Measurements from ENCODE around the gene TEC. TPM values are rescaled to one million over a fixed set of nuclear protein-coding genes. Genes with fewer than 3 reads are reported as not detected.

TEC gene
- total and polyA plus RNA-seq, 8 donors: 0.81 to 7.0 (median 2.0) TPM

DNA sequence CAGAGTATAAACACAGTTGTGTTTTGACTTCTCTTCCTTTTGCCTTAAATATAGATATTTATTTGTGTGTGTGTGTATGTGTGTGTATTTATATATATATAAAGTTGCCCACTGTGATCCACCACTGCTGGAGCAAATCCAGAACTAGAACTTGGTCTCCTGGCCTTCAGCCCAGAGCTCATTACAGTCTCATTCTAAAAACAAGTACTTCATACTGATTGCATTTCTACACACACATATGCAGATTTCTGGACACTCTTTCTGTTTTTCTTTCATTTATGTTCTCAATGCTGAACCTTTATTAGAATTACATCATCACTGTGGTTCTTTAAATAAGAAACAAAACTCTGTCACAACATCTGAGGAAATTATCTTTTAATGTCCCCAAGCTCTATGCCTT, 136.0 kb downstream of the TEC start:
- peak in 1 of 2 donors; percentile 29 for DNase-seq
- no peak overlapping the region for H3K4me3 ChIP-seq
- H3K36me3 ChIP-seq: peaks cover 0 to 14% (median 14%) of the 10 kb centered on the region in 4 donors
- intact Hi-C loops (cut with DNase I; ENCODE audit: low total_unique reads): no loop called here
- H3K4me1 ChIP-seq: peaks cover 0 to 11% (median 7%) of the 10 kb centered on the region in 4 donors
- no peak for TF ChIP-seq POLR2AphosphoS5 (IDR thresholded peaks at IDR 0.05)
- TF ChIP-seq POLR2A (IDR thresholded peaks at IDR 0.05): no peak
- TF ChIP-seq, protein P1, sequence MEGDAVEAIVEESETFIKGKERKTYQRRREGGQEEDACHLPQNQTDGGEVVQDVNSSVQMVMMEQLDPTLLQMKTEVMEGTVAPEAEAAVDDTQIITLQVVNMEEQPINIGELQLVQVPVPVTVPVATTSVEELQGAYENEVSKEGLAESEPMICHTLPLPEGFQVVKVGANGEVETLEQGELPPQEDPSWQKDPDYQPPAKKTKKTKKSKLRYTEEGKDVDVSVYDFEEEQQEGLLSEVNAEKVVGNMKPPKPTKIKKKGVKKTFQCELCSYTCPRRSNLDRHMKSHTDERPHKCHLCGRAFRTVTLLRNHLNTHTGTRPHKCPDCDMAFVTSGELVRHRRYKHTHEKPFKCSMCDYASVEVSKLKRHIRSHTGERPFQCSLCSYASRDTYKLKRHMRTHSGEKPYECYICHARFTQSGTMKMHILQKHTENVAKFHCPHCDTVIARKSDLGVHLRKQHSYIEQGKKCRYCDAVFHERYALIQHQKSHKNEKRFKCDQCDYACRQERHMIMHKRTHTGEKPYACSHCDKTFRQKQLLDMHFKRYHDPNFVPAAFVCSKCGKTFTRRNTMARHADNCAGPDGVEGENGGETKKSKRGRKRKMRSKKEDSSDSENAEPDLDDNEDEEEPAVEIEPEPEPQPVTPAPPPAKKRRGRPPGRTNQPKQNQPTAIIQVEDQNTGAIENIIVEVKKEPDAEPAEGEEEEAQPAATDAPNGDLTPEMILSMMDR (IDR thresholded peaks at IDR 0.05): no peak
- no peak for TF ChIP-seq EP300 (IDR thresholded peaks at IDR 0.05)
- H3K9me3 ChIP-seq: no peaks in the 10 kb centered on the region
- H3K27ac ChIP-seq: no peak overlapping the region
- H3K27me3 ChIP-seq: no peaks in the 10 kb centered on the region

DNA sequence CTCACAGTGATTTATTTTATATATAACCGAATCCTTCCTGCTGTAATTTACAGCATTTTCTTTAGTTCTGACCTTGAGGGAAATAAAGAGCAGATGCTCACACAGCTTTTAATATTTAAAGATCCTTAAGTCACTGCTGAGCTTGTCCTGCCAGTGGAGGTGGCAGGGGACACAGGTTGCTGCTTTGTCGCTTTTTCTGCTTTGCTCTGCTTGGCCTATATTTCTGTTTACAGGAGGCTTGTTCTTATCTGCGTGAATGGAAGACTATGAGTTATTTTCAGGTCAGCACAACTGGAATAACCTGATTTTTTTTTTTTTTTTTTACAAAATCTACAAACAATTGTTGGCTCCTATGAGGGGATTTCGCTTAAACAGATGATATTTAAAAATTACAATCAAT, 137.9 kb downstream of the TEC start:
- Histone ChIP-seq H3K9me3 (no peaks in the 10 kb centered on the region), H3K27ac (no peak overlapping the region), H3K4me1 (peaks cover 0 to 29% (median 23%) of the 10 kb centered on the region in 4 donors), H3K27me3 (no peaks in the 10 kb centered on the region), H3K4me3 (no peak overlapping the region), H3K36me3 (peaks cover 0 to 14% (median 11%) of the 10 kb centered on the region in 4 donors)
- intact Hi-C loops (cut with DNase I; ENCODE audit: low total_unique reads): no loop called here
- 25 to 62% (median 37%) methylated on average over 4 of the region's 4 CpGs for WGBS, 5 donors
- DNase-seq: peak in 1 of 2 donors; percentile 69
- no peak for TF ChIP-seq POLR2A (IDR thresholded peaks at IDR 0.05)
- TF ChIP-seq EP300 (IDR thresholded peaks at IDR 0.05): no peak
- TF ChIP-seq, protein P1 (IDR thresholded peaks at IDR 0.05): no peak
- no peak for TF ChIP-seq POLR2AphosphoS5 (IDR thresholded peaks at IDR 0.05)

DNA sequence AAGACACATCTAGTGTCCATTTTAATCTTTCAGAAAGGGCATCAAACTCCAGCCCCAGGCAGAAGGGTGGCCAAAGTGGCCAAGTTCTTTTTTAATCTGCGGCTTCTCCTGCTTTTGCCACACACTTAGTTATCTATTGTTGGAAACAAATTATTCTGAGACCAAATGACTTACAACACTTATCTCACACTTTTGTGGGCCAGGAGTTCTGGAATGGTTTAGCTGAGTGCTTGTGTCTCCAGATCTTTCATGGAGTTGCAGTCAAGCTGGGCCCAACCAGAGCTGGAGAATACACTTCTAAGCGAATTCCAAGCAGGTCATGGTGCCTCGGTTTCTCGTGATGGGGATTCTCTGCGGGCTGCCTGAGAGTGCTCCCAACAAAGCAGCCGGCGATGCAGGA, 139.5 kb downstream of the TEC start:
- DNase-seq: no peak
- Histone ChIP-seq H3K27ac (no peak overlapping the region), H3K36me3 (no peaks in the 10 kb centered on the region), H3K9me3 (no peaks in the 10 kb centered on the region), H3K27me3 (no peaks in the 10 kb centered on the region), H3K4me1 (peaks cover 0 to 29% (median 23%) of the 10 kb centered on the region in 4 donors), H3K4me3 (no peak overlapping the region)
- 77 to 94% (median 89%) methylated on average over 7 of the region's 7 CpGs for WGBS, 5 donors
- TF ChIP-seq, protein P1 (IDR thresholded peaks at IDR 0.05): no peak
- TF ChIP-seq POLR2AphosphoS5 (IDR thresholded peaks at IDR 0.05) (no peak), EP300 (IDR thresholded peaks at IDR 0.05) (no peak), POLR2A (IDR thresholded peaks at IDR 0.05) (no peak)
- intact Hi-C loops (cut with DNase I; ENCODE audit: low total_unique reads): no loop called here

GRCh38 chr4:48129307-48130014, 140.2 kb downstream of the TEC start:
- intact Hi-C loops (cut with DNase I; ENCODE audit: low total_unique reads): no loop called here
- H3K27ac ChIP-seq: peak overlapping the region in 1 of 5 donors; percentile 29
- no peaks in the 10 kb centered on the region for H3K36me3 ChIP-seq
- H3K4me1 ChIP-seq: peaks cover 0 to 29% (median 23%) of the 10 kb centered on the region in 4 donors
- H3K27me3 ChIP-seq: no peaks in the 10 kb centered on the region
- no peaks in the 10 kb centered on the region for H3K9me3 ChIP-seq
- peak in 1 of 2 donors; percentile 55 for DNase-seq
- TF ChIP-seq POLR2AphosphoS5 (IDR thresholded peaks at IDR 0.05): no peak
- TF ChIP-seq, protein P1 (IDR thresholded peaks at IDR 0.05): no peak
- no peak for TF ChIP-seq EP300 (IDR thresholded peaks at IDR 0.05)
- no peak for TF ChIP-seq POLR2A (IDR thresholded peaks at IDR 0.05)
- 33 to 37% (median 36%) methylated on average over 9 of the region's 9 CpGs for WGBS, 5 donors
- H3K4me3 ChIP-seq: no peak overlapping the region
